MCF 10A (cell line): ENCODE data around the gene ARNT2. TPM values are rescaled to one million over a fixed set of nuclear protein-coding genes. Genes with fewer than 3 reads are reported as not detected.
A peak's percentile ranks its signal among the peaks of the same experiment; 100 is the strongest.

Experiments used
- BruUV-seq: library from RNA; stranded (reverse); fragments of 400-500 nt; replicated peaks from 2 replicates; lab custom pipeline; 2021; lab: Mats Ljungman, UMichigan
- CTCF ChIA-PET: fragments of 300-600 bp; sonication (Branson Sonifier 250); formaldehyde crosslinking; extraction: SDS; loops from one replicate; lab custom pipeline; 2021; ENCODE audit warnings: antibody characterized with exemption, inconsistent platforms; lab: Yijun Ruan, JAX
- POLR2A ChIA-PET: fragments of 300-600, 350-650 bp; sonication (Branson Sonifier 250); formaldehyde crosslinking; extraction: SDS; loops from one replicate; lab custom pipeline; 2020; ENCODE audit warnings: antibody characterized with exemption, inconsistent platforms; lab: Yijun Ruan, JAX
- DNase-seq: peaks from one replicate; pipeline ENCODE4 v3.0.0-alpha.2; 2018; ENCODE audit not compliant: unreplicated experiment
- H3K27ac Mint-ChIP-seq: one replicate; pipeline ENCODE4 v1.8.0; 2022; ENCODE audit warnings: mild to moderate bottlenecking, low read depth, mixed read lengths; ENCODE audit not compliant: unreplicated experiment
- H3K27me3 Mint-ChIP-seq: one replicate; pipeline ENCODE4 v1.8.0; 2022; ENCODE audit warnings: mixed read lengths; ENCODE audit not compliant: insufficient read depth, unreplicated experiment
- H3K36me3 Mint-ChIP-seq: one replicate; pipeline ENCODE4 v1.8.0; 2022; ENCODE audit warnings: mild to moderate bottlenecking, moderate library complexity, mixed read lengths; ENCODE audit not compliant: insufficient read depth, unreplicated experiment
- H3K4me1 Mint-ChIP-seq: one replicate; pipeline ENCODE4 v1.8.0; 2022; ENCODE audit warnings: mixed read lengths; ENCODE audit not compliant: insufficient read depth, unreplicated experiment
- H3K4me3 Mint-ChIP-seq: one replicate; pipeline ENCODE4 v1.8.0; 2022; ENCODE audit warnings: mild to moderate bottlenecking, moderate library complexity, mixed read lengths; ENCODE audit not compliant: unreplicated experiment
- H3K9me3 Mint-ChIP-seq: one replicate; pipeline ENCODE4 v1.8.0; 2022; ENCODE audit warnings: mixed read lengths; ENCODE audit not compliant: unreplicated experiment
- CTCF ChIP-seq: fragments of 200-600 bp; IDR thresholded peaks from one replicate; pipeline ENCODE4 v1.8.0; 2022; ENCODE audit warnings: antibody characterized with exemption, mild to moderate bottlenecking; ENCODE audit not compliant: unreplicated experiment
- intact Hi-C: fragments of 100-400 bp; cut with micrococcal nuclease; formaldehyde crosslinking; loops from 2 replicates; pipeline ENCODE4 v1.14.1; 2022
- total RNA-seq: library from RNA; stranded (reverse); gene quantifications from 2 replicates; pipeline ENCODE4 v1.2.3, GENCODE V29; 2022

ARNT2 gene
- total RNA-seq, 1 experiment from 2014 or later = 1.6 TPM

GRCh38 chr15:80578871-80579270 is 174.7 kb downstream of the ARNT2 start:
- ChIA-PET CTCF (interaction anchor here (1.2 to 6.2 kb wide), 6 partner anchors 11 to 687 kb away, joined by 3 to 79 read pairs (median 10); partner anchors contain the start of gene CEMIP), POLR2A (interaction anchor here (0.6 to 4.1 kb wide), 9 partner anchors 10 to 519 kb away, joined by 3 to 35 read pairs (median 8); no protein-coding TSS in a partner anchor)
- no peak for DNase-seq
- Mint-ChIP-seq H3K27ac (peak overlapping the region; percentile 72), H3K4me1 (peaks cover 35% of the 10 kb centered on the region), H3K9me3 (no peaks in the 10 kb centered on the region), H3K36me3 (no peaks in the 10 kb centered on the region), H3K4me3 (no peak overlapping the region), H3K27me3 (no peaks in the 10 kb centered on the region)
- TF ChIP-seq CTCF = no peak
- no TSS peak for BruUV-seq
- intact Hi-C loops = no loop called here

GRCh38 chr15:80579611-80580010 is 175.4 kb downstream of the ARNT2 start:
- peaks cover 35% of the 10 kb centered on the region for H3K4me1 Mint-ChIP-seq
- intact Hi-C loops = loop anchor here (5.0 kb wide), 1 partner anchor 118 kb away; the partner anchor contains the start of gene ABHD17C
- H3K27ac Mint-ChIP-seq = peak overlapping the region; percentile 91
- CTCF ChIA-PET = interaction anchor here (0.9 to 6.2 kb wide), 9 partner anchors 12 to 686 kb away, joined by 3 to 79 read pairs (median 5); partner anchors contain the start of genes ABHD17C and CEMIP
- H3K27me3 Mint-ChIP-seq = no peaks in the 10 kb centered on the region
- no peaks in the 10 kb centered on the region for H3K36me3 Mint-ChIP-seq
- H3K4me3 Mint-ChIP-seq = peak overlapping the region; percentile 1
- POLR2A ChIA-PET = interaction anchor here (0.6 to 4.1 kb wide), 20 partner anchors 9 to 421 kb away, joined by 3 to 62 read pairs (median 4); partner anchors contain the start of genes ABHD17C, CEMIP and TLNRD1
- DNase-seq = no peak
- TF ChIP-seq CTCF = no peak
- H3K9me3 Mint-ChIP-seq = no peaks in the 10 kb centered on the region
- no TSS peak for BruUV-seq

GRCh38 chr15:80580106-80580505 is 175.9 kb downstream of the ARNT2 start:
- no peaks in the 10 kb centered on the region for H3K9me3 Mint-ChIP-seq
- CTCF ChIA-PET = interaction anchor here (0.9 to 6.2 kb wide), 9 partner anchors 13 to 686 kb away, joined by 3 to 79 read pairs (median 5); partner anchors contain the start of genes ABHD17C and CEMIP
- no peak for TF ChIP-seq CTCF
- peaks cover 35% of the 10 kb centered on the region for H3K4me1 Mint-ChIP-seq
- POLR2A ChIA-PET = interaction anchor here (0.5 to 4.1 kb wide), 23 partner anchors 9 to 421 kb away, joined by 3 to 62 read pairs (median 4); partner anchors contain the start of genes ABHD17C, CEMIP and TLNRD1
- DNase-seq = peak; percentile 98
- no peaks in the 10 kb centered on the region for H3K36me3 Mint-ChIP-seq
- no peaks in the 10 kb centered on the region for H3K27me3 Mint-ChIP-seq
- intact Hi-C loops = loop anchor here (5.0 kb wide), 1 partner anchor 117 kb away; the partner anchor contains the start of gene ABHD17C
- peak overlapping the region; percentile 1 for H3K4me3 Mint-ChIP-seq
- BruUV-seq = no TSS peak
- peak overlapping the region; percentile 91 for H3K27ac Mint-ChIP-seq

GRCh38 chr15:80580536-80581260 is 176.5 kb downstream of the ARNT2 start:
- intact Hi-C loops = loop anchor here (5.0 kb wide), 1 partner anchor 117 kb away; the partner anchor contains the start of gene ABHD17C
- ChIA-PET CTCF (interaction anchor here (0.6 to 6.2 kb wide), 9 partner anchors 13 to 405 kb away, joined by 3 to 79 read pairs (median 5); partner anchors contain the start of genes ABHD17C and CEMIP), POLR2A (interaction anchor here (0.5 to 4.1 kb wide), 23 partner anchors 8 to 393 kb away, joined by 3 to 62 read pairs (median 5); partner anchors contain the start of genes ABHD17C and CEMIP)
- no peak for TF ChIP-seq CTCF
- H3K27me3 Mint-ChIP-seq = no peaks in the 10 kb centered on the region
- H3K4me1 Mint-ChIP-seq = peaks cover 39% of the 10 kb centered on the region
- peak overlapping the region; percentile 1 for H3K4me3 Mint-ChIP-seq
- DNase-seq = no peak
- no peaks in the 10 kb centered on the region for H3K9me3 Mint-ChIP-seq
- BruUV-seq = TSS peak; percentile 50
- H3K27ac Mint-ChIP-seq = peak overlapping the region; percentile 91
- H3K36me3 Mint-ChIP-seq = no peaks in the 10 kb centered on the region
